ENCODE results near the gene LRP3. TPM values are rescaled to one million over a fixed set of nuclear protein-coding genes. Genes with fewer than 3 reads are reported as not detected.

Gene LRP3
- total and polyA plus RNA-seq, 2 of the 13 experiments (the other 11 are each of a cell fraction or from before 2014, with no cell fraction given) = 17.6 to 51.6 TPM

GRCh38 chr19:33241091-33241529 is 47.0 kb downstream of the LRP3 start (continued):
- TF ChIP-seq RERE (CRISPR knock-in tag; IDR thresholded peaks at IDR 0.05; ENCODE audit: low read depth) = no peak
- TF ChIP-seq ZNF232 (CRISPR knock-in tag; IDR thresholded peaks at IDR 0.05; ENCODE audit: borderline replicate concordance) = peak; percentile 22; the same call in 1 of the 2 replicates
- no peak for TF ChIP-seq KDM4B (CRISPR knock-in tag; IDR thresholded peaks at IDR 0.05)
- TF ChIP-seq ZNF597 (CRISPR knock-in tag; IDR thresholded peaks at IDR 0.05) = no peak
- TF ChIP-seq ELF3 (CRISPR knock-in tag; IDR thresholded peaks at IDR 0.05) = no peak
- TF ChIP-seq PAX8 (CRISPR knock-in tag; IDR thresholded peaks at IDR 0.05; ENCODE audit: borderline replicate concordance) = no peak
- no peak for TF ChIP-seq ZNF383 (CRISPR knock-in tag; IDR thresholded peaks at IDR 0.05; ENCODE audit: borderline replicate concordance)
- peak; percentile 40 for TF ChIP-seq SALL1 (CRISPR knock-in tag; IDR thresholded peaks at IDR 0.05)
- no peak for TF ChIP-seq REL (CRISPR knock-in tag; conservative IDR thresholded peaks at IDR 0.05)
- TF ChIP-seq SRSF4 (IDR thresholded peaks at IDR 0.05; ENCODE audit: low read depth, low read length, poor library complexity, severe bottlenecking) = no peak
- TF ChIP-seq NR2F6 (IDR thresholded peaks at IDR 0.05) = no peak
- no peak for TF ChIP-seq NR2F6 (CRISPR knock-in tag; IDR thresholded peaks at IDR 0.05)
- no peak; the same call in none of the 2 replicates for TF ChIP-seq HNF4G (IDR thresholded peaks at IDR 0.05; ENCODE audit: borderline replicate concordance, low read depth, low read length)
- TF ChIP-seq HNF4G (CRISPR knock-in tag; IDR thresholded peaks at IDR 0.05; ENCODE audit: borderline replicate concordance, low read depth) = no peak
- TF ChIP-seq ZNF274 (CRISPR knock-in tag; IDR thresholded peaks at IDR 0.05) = peak; percentile 68; the same call in 1 of the 2 replicates
- TF ChIP-seq SP5 (CRISPR knock-in tag; IDR thresholded peaks at IDR 0.05; ENCODE audit: borderline replicate concordance, low read depth) = no peak
- peak; percentile 9; the same call in 1 of the 2 replicates for TF ChIP-seq FOSL2 (CRISPR knock-in tag; IDR thresholded peaks at IDR 0.05)
- peak; percentile 89 for TF ChIP-seq HNRNPL (IDR thresholded peaks at IDR 0.05; ENCODE audit: low read depth, low read length)
- TF ChIP-seq HDAC6 (IDR thresholded peaks at IDR 0.05; ENCODE audit: low read depth, low read length) = no peak
- no peak for TF ChIP-seq GPBP1L1 (CRISPR knock-in tag; IDR thresholded peaks at IDR 0.05)
- no peak for TF ChIP-seq EZH2 (conservative IDR thresholded peaks at IDR 0.05; ENCODE audit: low read depth, low read length)
- TF ChIP-seq NFE2 (CRISPR knock-in tag; IDR thresholded peaks at IDR 0.05) = no peak
- TF ChIP-seq ZNF607 (CRISPR knock-in tag; IDR thresholded peaks at IDR 0.05; ENCODE audit: borderline replicate concordance) = 0 out of 2 replicates have a peak, but pooled peaks have one; percentile 30
- TF ChIP-seq KDM5B (CRISPR knock-in tag; IDR thresholded peaks at IDR 0.05; ENCODE audit: borderline replicate concordance) = peak; percentile 75; the same call in 1 of the 2 replicates
- TF ChIP-seq ZNF510 (CRISPR knock-in tag; IDR thresholded peaks at IDR 0.05; ENCODE audit: low read depth) = 0 out of 2 replicates have a peak, but pooled peaks have one; percentile 53
